IPS-NIHi7 (cell line): ENCODE measurements around the gene PLA2G4C.
A peak's percentile ranks its signal among the peaks of the same experiment; 100 is the strongest.

ENCODE experiments used
- DNase-seq: peaks from one replicate; pipeline ENCODE4 v3.0.0; 2012; ENCODE audit warnings: mixed read lengths; ENCODE audit errors: extremely low spot score

The PLA2G4C gene

GRCh38 chr19:48060381-48060780 is 50.2 kb downstream of the PLA2G4C start:
- no peak for DNase-seq

- DNase-seq, result no peak
Measured at GRCh38 chr19:48059331-48059730, 51.3 kb downstream of the PLA2G4C start.

DNA sequence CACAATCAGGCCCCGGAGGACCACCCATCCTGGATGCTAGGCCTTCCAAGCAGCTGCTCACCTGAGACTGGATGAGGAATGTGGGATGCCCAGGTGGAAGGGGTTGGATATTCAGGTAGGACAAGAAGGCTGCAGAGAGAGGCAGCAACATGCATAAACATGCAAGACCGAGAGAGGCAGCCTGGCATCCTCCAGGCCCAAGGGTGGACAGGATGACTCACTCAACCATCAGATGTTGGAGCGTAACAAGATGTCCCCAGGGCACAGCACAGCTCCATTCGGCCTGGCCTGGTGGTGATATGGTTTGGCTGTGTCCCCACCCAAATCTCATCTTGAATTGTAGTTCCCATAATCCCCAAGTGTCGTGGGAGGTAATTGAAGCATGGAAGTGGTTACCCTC is 56.8 kb downstream of the PLA2G4C start:
- no peak for DNase-seq

DNA sequence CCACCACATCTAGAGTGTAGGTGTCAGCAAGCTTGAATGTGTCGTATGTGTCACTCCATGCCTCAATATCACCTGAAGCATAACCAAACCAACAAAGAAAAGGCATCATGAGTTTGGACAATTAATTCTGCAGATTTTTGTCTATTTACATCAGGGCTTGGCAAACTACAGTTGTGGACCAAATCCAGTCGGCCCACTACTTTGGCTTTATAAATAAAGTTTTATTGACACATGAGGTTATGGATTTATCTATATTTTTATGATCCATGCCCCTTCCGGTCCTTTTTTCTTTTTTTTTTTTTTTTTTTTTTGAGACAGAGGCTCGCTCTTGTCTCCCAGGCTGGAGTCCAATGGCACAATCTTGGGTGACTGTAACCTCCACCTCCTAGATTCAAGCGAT is 57.5 kb downstream of the PLA2G4C start:
- no peak for DNase-seq

GRCh38 chr19:48051335-48052033 is 59.1 kb downstream of the PLA2G4C start:
- DNase-seq, result no peak

DNA sequence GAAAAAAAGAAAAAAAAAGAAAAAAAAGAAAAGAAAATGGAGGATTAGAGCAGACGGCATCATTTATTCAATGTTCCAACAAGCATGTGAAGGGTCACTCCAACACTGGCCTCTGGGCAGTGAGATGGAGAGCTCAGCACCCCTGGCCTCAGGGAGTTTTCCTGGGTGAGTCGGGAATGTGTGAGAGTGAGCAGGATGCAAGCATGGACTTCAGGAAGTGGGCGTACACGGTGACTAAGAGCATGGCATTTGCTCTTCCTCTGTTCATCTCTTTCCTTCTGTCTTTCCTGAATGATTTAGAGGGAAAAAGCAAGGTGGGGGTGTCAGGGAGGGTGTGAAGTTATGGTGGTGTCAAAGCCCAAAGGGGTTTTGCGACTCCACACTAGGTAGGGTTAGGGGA is 66.1 kb downstream of the PLA2G4C start:
- DNase-seq, result no peak

DNA sequence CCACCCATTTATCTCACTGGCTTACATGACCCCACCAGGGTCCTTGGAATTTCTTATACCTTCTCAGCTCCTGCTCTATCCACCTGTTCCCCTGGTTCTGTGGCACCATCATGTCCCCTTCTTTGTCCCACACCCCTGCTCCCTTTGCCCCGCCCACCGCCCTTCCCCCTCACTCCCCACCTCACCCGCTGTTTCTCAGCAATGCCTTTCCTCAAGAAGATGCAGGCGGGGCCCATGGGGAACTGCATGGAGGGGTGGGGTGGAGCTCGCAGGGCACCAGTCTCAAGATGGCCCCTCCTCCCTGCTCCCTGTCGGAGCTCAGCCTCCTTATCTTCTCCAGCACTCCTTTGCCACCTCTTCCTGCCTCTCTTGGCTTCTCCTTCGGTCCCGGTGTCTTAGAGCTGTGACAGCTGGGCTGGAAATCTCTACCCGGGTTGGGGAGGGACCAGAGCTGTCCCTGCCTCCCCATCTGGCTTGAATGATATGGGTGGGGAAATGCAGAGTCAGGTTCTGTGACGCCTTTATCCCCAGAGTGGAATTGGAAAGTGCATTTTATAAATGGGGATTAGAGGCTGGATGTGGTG is 66.8 kb downstream of the PLA2G4C start, which contains the start of gene CABP5:
TSS of gene CABP5 (minus strand) at position 405 of the 584 bp plus-strand sequence. CDS start at position 248, 157 bp downstream.
- DNase-seq, result no peak

GRCh38 chr19:48041877-48042580 is 68.6 kb downstream of the PLA2G4C start:
- no peak for DNase-seq

DNA sequence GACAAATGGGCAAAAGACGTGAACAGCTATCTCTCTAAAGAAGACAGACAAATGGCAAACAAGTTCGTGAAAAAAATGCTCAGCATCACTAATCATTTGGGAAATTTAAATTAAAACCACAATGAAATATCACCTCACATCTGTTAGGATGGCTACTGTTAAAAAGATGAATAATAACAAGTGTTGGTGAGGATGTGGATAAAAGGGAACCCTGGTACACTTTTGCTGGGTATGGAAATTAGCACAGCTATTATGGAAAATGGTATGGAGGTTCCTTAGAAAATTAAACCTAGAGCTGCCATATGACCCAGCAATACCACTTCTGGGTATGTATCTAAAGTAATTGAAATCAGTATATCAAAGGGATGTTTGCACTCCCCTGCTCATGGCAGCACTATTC is 73.9 kb downstream of the PLA2G4C start:
- no peak for DNase-seq

DNA sequence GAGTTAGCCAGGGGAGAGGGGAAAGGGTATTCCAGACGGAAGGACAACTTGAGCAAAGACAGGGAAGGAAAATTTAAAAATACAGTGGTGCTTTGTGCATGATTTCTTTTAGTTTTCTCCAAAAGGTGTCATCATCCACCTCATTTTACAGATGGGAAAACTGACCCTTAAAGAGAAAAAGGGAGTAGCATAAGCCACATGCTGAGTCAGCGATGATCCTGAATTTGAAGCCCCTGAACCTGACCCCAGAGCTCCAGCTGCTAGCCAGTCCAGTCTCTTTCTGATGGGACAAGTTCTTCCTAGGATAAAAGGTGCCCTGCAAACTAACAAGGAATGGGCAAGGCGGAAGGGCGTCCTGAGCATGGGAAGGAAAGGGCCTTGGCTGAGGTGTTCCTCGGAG is 77.0 kb downstream of the PLA2G4C start:
- no peak for DNase-seq

- DNase-seq, result no peak
Measured at GRCh38 chr19:48030073-48030472, 80.5 kb downstream of the PLA2G4C start.

DNA sequence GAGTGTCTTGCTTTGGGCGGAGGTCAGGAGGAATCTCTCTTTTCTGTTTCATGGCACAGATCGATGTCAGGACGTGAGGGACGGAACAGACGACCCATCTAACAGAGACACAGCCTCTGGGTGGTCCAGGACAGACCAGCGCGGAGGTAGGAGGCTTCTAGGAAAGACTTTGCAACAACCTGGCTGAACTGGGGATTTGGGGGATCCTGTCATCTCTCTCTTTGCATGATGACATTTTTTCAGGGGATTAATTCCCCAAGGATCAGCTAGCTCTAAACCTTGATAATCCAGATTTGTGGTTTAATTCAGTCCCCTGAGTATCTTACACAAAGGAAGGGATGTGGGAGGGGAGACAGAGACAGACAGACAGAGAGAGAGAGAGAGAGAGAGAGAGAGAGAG is 81.2 kb downstream of the PLA2G4C start:
- DNase-seq, result no peak

- no peak for DNase-seq
Measured at GRCh38 chr19:48025480-48025879, 85.1 kb downstream of the PLA2G4C start.

DNA sequence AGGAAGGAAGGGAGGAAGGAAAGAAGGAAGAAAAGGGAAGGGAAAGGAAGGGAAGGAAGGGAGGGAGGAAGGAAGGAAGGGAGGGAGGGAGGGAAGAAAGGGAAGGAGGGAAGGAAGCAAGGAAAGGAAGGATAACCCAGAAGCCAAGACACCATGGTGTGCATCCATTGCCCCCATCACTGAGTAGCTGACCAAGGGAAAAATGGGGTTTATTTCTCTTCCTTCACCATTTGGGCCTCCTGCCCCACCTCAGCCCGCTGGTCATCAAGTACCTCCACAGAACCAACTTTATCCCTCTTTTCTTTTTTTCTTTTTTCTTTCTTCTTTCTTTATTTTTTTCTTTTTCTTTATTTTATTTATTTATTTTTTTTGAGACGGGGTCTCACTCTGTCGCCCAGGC is 87.1 kb downstream of the PLA2G4C start:
- no peak for DNase-seq

- no peak for DNase-seq
Measured at GRCh38 chr19:48023011-48023410, 87.6 kb downstream of the PLA2G4C start.

DNA sequence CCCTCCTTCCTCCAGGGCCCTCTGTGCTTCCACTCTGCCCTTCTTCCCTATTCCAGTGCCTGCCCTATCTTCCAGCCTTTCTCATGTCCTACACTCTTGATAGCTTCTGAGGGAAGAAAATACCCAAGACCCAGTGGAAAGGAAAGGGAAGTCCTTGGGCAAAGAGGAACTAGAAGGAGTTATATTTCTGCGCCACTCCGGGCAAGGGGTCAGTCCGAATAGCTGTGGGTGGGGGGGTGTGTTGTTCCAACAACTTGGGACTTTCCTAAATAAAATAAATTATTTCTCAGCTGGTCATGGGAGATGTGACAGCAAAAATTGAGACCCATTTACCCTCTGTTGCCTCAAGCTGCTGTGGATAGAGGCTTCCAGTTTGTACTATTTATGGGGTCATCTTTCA is 89.9 kb downstream of the PLA2G4C start:
- no peak for DNase-seq

- no peak for DNase-seq
Measured at GRCh38 chr19:48010932-48011758, 99.5 kb downstream of the PLA2G4C start.

DNA sequence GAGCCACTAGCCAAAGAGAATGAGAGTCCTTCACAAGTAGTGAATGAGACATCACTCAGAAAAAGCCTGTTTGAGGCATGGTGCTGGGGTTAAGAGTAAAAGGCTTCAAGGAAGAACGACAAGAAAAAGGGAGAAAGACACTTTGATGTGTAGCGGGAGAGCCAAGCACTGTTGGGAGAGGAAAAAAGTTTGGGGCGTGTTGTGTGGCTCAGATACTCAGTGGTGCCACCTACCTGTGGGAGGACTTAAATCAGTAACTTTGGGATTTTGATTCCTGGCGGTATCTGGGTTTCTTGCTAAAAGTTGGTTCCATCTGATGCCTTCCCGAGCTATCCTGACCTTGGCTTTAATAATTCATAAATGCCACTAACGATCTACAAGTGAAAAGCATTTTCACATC is 103.9 kb downstream of the PLA2G4C start:
- peak; percentile 56 for DNase-seq

DNA sequence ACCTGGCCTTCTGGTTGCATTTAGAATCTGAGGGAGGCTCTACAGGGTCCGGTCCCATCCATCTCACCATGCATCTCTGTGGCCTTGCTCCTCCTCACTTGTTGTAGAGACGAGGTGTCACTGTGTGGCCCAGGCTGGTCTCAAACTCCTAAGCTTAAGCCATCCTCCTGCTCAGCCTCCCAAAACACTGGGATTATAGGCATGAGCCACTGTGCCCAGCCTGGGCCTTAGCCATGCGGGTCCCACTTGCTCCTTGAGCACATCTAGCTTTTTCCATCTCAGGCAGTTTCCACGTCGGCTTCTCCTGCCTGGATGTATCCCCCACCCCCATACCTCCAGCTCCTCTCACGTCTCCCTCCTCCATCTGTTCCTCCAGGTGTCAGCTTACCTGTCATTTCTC is 106.4 kb downstream of the PLA2G4C start:
- no peak for DNase-seq

DNA sequence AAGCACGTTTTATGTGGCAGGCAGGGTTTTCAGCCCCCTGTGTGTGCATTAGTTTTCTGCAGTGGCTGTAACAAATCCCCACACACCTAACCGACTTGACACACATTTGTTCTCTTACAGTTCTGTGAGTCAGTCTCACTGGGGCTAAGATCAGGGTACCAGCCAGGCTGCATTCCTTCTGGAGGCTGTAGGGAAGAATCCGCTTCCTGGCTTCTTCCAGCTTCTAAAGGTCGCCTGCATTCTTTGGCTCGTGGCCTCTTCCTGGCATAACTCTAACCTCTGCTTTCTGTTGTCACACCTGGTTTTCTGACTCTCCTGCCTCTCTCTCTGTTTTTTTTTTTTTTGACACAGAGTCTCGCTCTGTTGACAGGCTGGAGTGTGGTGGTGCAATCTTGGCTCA is 109.8 kb downstream of the PLA2G4C start:
- DNase-seq, result no peak

GRCh38 chr19:47998800-47999199 is 111.8 kb downstream of the PLA2G4C start:
- DNase-seq, result no peak
